ENCODE results near the gene EPB41L5.

- TF ChIP-seq CTCF (optimal IDR thresholded peaks at IDR 0.05 in 1 of 3, IDR thresholded peaks at IDR 0.05 in 1 of 3, conservative IDR thresholded peaks at IDR 0.05 in 1 of 3; ENCODE audit: extremely low read depth in 1 of 3, insufficient read depth in 2 of 3, low read length in 3 of 3) (no peak), EZH2 (IDR thresholded peaks at IDR 0.05; ENCODE audit: low read length) (no peak)
Measured at GRCh38 chr2:120005834-120006521, 6.9 kb upstream of the EPB41L5 start.

Measured in keratinocyte (primary cell).